ENCODE results near the gene KIF9.
"Not testable (repeated sequence)": the region's sequence is repeated elsewhere in the genome, so short reads cannot be mapped to it uniquely, and the experiment has no call there.

Gene KIF9

GRCh38 chr3:47250309-47251060 is 32.1 kb downstream of the KIF9 start:
- DNase-seq (ENCODE audit: low read depth in 2 of 2), result no peak

- DNase-seq (ENCODE audit: low read depth in 2 of 2), result no peak
These were observed 35.2 kb downstream of the KIF9 start for GRCh38 chr3:47247131-47248064.

GRCh38 chr3:47245271-47245670 is 37.3 kb downstream of the KIF9 start:
- no peak for DNase-seq (ENCODE audit: low read depth in 2 of 2)

- no peak for DNase-seq (ENCODE audit: low read depth in 2 of 2)
These were observed 38.0 kb downstream of the KIF9 start for GRCh38 chr3:47244531-47245100.

- DNase-seq (ENCODE audit: low read depth in 2 of 2), result no peak
These were observed 39.0 kb downstream of the KIF9 start for GRCh38 chr3:47243419-47244147.

- DNase-seq (ENCODE audit: low read depth in 2 of 2), result no peak
These were observed 42.7 kb downstream of the KIF9 start for GRCh38 chr3:47239929-47240328.

GRCh38 chr3:47238017-47238416 is 44.6 kb downstream of the KIF9 start:
- DNase-seq (ENCODE audit: low read depth in 2 of 2), result no peak

GRCh38 chr3:47228088-47228487 is 54.5 kb downstream of the KIF9 start:
- DNase-seq (ENCODE audit: low read depth in 2 of 2), result no peak

- DNase-seq (ENCODE audit: low read depth in 2 of 2), result no peak
These were observed 54.9 kb downstream of the KIF9 start for GRCh38 chr3:47227678-47228077.

- DNase-seq (ENCODE audit: low read depth in 2 of 2), result no peak
These were observed 57.2 kb downstream of the KIF9 start for GRCh38 chr3:47225310-47225906.

GRCh38 chr3:47223755-47224154 is 58.8 kb downstream of the KIF9 start:
- no peak for DNase-seq (ENCODE audit: low read depth in 2 of 2)

- DNase-seq (ENCODE audit: low read depth in 2 of 2), result no peak
These were observed 60.8 kb downstream of the KIF9 start for GRCh38 chr3:47221798-47222197.

GRCh38 chr3:47210863-47211405 is 71.7 kb downstream of the KIF9 start:
- no peak for DNase-seq (ENCODE audit: low read depth in 2 of 2)

- not testable (repeated sequence) for DNase-seq (ENCODE audit: low read depth in 2 of 2)
These were observed 76.6 kb downstream of the KIF9 start for GRCh38 chr3:47206022-47206421.

GRCh38 chr3:47204875-47205274 is 77.7 kb downstream of the KIF9 start:
- no peak for DNase-seq (ENCODE audit: low read depth in 2 of 2)

GRCh38 chr3:47202542-47202941 is 80.1 kb downstream of the KIF9 start:
- no peak for DNase-seq (ENCODE audit: low read depth in 2 of 2)

- no peak for DNase-seq (ENCODE audit: low read depth in 2 of 2)
These were observed 85.3 kb downstream of the KIF9 start for GRCh38 chr3:47197287-47197686.

GRCh38 chr3:47194994-47195393 is 87.6 kb downstream of the KIF9 start:
- DNase-seq (ENCODE audit: low read depth in 2 of 2), result no peak

- no peak for DNase-seq (ENCODE audit: low read depth in 2 of 2)
These were observed 88.4 kb downstream of the KIF9 start for GRCh38 chr3:47193871-47194859.

- DNase-seq (ENCODE audit: low read depth in 2 of 2), result no peak
These were observed 96.3 kb downstream of the KIF9 start for GRCh38 chr3:47186285-47186684.

Measured in stimulated activated CD8-positive, alpha-beta memory T cell treated with anti-CD3 and anti-CD28 coated beads, Interleukin-2, amount 100 ng/mL, for 1 hour (primary cell).